ENCODE results near the gene CALML6.

- TF ChIP-seq CTCF (IDR thresholded peaks at IDR 0.05) (no peak), POLR2A (IDR thresholded peaks at IDR 0.05) (no peak)
These were observed 13.3 kb upstream of the CALML6 start for GRCh38 chr1:1901641-1902294.

All from tibial nerve (tissue), 3 donors.